HEK293T (cell line): ENCODE results near the gene LRCH4.
"Not testable (repeated sequence)": the region's sequence is repeated elsewhere in the genome, so short reads cannot be mapped to it uniquely, and the experiment has no call there.

Experiments used
- CTCF ChIA-PET: fragments of 350-600 bp; formaldehyde crosslinking; extraction: SDS; loops from one replicate; lab custom pipeline; 2021; ENCODE audit warnings: antibody characterized with exemption, inconsistent platforms; lab: Yijun Ruan, JAX
- POLR2A ChIA-PET: fragments of 350-600 bp; formaldehyde crosslinking; extraction: SDS; loops from one replicate; lab custom pipeline; 2020; ENCODE audit warnings: antibody characterized with exemption, inconsistent platforms; lab: Yijun Ruan, JAX
- DNase-seq: peaks from one replicate; pipeline ENCODE4 v3.0.0; 2012; ENCODE audit warnings: mixed read lengths; ENCODE audit errors: extremely low spot score
- ARNT ChIP-seq: fragments of 450-650 bp; IDR thresholded peaks from 2 replicates; pipeline ENCODE4 v1.6.1; 2017; ENCODE audit warnings: mild to moderate bottlenecking
- BHLHE40 ChIP-seq: fragments of 450-650 bp; IDR thresholded peaks from 2 replicates; pipeline ENCODE4 v1.6.1; 2016; ENCODE audit warnings: mild to moderate bottlenecking, moderate library complexity, borderline replicate concordance
- CTBP1 ChIP-seq: fragments of 450-650 bp; IDR thresholded peaks from 2 replicates; pipeline ENCODE4 v1.6.1; 2016; ENCODE audit warnings: borderline replicate concordance
- ELF4 ChIP-seq: fragments of 450-650 bp; IDR thresholded peaks from 2 replicates; pipeline ENCODE4 v1.6.1; 2017; ENCODE audit warnings: antibody characterized with exemption
- FOXA1 ChIP-seq: fragments of 450-650 bp; IDR thresholded peaks from 2 replicates; pipeline ENCODE4 v1.6.1; 2016; ENCODE audit warnings: mild to moderate bottlenecking
- FOXK2 ChIP-seq: fragments of 450-650 bp; IDR thresholded peaks from 2 replicates; pipeline ENCODE4 v1.6.1; 2016; ENCODE audit warnings: mild to moderate bottlenecking
- FOXM1 ChIP-seq: fragments of 450-650 bp; IDR thresholded peaks from 2 replicates; pipeline ENCODE4 v1.6.1; 2017; ENCODE audit warnings: mild to moderate bottlenecking, borderline replicate concordance
- HDGF ChIP-seq: fragments of 450-650 bp; IDR thresholded peaks from 2 replicates; pipeline ENCODE4 v1.6.1; 2017; ENCODE audit warnings: antibody characterized with exemption, borderline replicate concordance
- L3MBTL2 ChIP-seq: fragments of 450-650 bp; conservative IDR thresholded peaks from 2 replicates; pipeline ENCODE4 v1.6.1; 2016; ENCODE audit warnings: mild to moderate bottlenecking
- LEF1 ChIP-seq: fragments of 450-650 bp; IDR thresholded peaks from 2 replicates; pipeline ENCODE4 v1.6.1; 2017; ENCODE audit warnings: mild to moderate bottlenecking, borderline replicate concordance
- NFRKB ChIP-seq: fragments of 450-650 bp; IDR thresholded peaks from 2 replicates; pipeline ENCODE4 v1.6.1; 2016; ENCODE audit warnings: mild to moderate bottlenecking, moderate library complexity
- SP1 ChIP-seq: fragments of 450-650 bp; IDR thresholded peaks from 2 replicates; pipeline ENCODE4 v1.6.1; 2017
- SUZ12 ChIP-seq: fragments of 450-650 bp; IDR thresholded peaks from 2 replicates; pipeline ENCODE4 v1.6.1; 2016; ENCODE audit warnings: mild to moderate bottlenecking
- TARDBP ChIP-seq: fragments of 450-650 bp; IDR thresholded peaks from 2 replicates; pipeline ENCODE4 v1.6.1; 2016
- ZNF384 ChIP-seq: fragments of 450-650 bp; IDR thresholded peaks from 2 replicates; pipeline ENCODE4 v1.6.1; 2016
- TF ChIP-seq, protein P1 (sequence below): fragments of 450-650 bp; IDR thresholded peaks from 2 replicates; pipeline ENCODE4 v1.6.1; 2016

Gene LRCH4

DNA sequence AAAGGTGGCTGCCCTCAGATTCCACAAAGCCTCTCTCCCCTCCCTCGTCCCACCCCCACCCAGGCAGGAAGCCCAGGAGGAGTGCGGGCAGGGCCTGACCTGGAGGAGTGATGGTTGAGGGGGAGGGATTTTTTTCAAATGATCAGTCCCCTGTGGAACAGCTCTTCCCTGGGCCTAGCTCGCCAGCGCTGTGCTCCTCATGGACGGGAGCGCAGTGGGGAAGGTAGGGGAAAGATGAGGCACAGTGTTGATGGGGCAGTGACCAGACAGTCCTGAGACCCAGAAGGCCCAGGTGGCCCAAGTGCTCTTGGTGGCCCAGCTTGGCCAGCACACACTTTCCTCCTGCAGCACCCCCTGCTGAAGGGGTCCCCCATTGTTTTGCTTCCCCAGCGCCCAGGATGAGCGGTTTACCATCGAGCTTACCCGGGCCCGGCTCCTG is 20.8 kb downstream of the LRCH4 start:
- no peak for DNase-seq
- no peak for TF ChIP-seq ELF4
- no peak for TF ChIP-seq L3MBTL2
- TF ChIP-seq, protein P1, sequence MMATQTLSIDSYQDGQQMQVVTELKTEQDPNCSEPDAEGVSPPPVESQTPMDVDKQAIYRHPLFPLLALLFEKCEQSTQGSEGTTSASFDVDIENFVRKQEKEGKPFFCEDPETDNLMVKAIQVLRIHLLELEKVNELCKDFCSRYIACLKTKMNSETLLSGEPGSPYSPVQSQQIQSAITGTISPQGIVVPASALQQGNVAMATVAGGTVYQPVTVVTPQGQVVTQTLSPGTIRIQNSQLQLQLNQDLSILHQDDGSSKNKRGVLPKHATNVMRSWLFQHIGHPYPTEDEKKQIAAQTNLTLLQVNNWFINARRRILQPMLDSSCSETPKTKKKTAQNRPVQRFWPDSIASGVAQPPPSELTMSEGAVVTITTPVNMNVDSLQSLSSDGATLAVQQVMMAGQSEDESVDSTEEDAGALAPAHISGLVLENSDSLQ, result no peak
- ChIA-PET CTCF (interaction anchor here (0.7 to 1.8 kb wide), 5 partner anchors 19 to 140 kb away, joined by 3 to 8 read pairs (median 4); no protein-coding TSS in a partner anchor), POLR2A (no interaction called here)

DNA sequence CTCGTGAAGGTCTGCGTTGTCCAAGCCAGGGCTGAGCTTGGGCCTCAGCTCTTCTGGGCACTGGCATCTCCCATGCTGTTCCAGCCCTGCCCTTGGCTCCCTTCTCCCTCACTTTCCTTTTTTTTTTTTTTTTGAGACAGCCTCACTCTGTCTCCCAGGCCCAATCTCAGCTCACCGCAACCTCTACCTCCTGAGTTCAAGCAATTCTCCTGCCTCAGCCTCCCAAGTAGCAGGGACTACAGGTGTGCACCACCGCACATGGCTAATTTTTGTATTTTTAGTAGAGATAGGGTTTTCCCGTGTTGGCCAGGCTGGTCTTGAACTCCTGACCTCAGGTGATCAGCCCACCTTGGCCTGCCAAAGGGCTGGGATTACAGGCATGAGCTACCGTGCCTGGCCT is 21.5 kb downstream of the LRCH4 start:
- not testable (repeated sequence) for DNase-seq
- CTCF ChIA-PET, result interaction anchor here (0.6 to 2.1 kb wide), 8 partner anchors 9 to 134 kb away, joined by 3 to 8 read pairs (median 5); no protein-coding TSS in a partner anchor
- POLR2A ChIA-PET, result interaction anchor here (0.9 to 1.7 kb wide), 2 partner anchors 22 to 24 kb away, joined by 3 to 8 read pairs; partner anchors contain the start of gene FBXO24

DNA sequence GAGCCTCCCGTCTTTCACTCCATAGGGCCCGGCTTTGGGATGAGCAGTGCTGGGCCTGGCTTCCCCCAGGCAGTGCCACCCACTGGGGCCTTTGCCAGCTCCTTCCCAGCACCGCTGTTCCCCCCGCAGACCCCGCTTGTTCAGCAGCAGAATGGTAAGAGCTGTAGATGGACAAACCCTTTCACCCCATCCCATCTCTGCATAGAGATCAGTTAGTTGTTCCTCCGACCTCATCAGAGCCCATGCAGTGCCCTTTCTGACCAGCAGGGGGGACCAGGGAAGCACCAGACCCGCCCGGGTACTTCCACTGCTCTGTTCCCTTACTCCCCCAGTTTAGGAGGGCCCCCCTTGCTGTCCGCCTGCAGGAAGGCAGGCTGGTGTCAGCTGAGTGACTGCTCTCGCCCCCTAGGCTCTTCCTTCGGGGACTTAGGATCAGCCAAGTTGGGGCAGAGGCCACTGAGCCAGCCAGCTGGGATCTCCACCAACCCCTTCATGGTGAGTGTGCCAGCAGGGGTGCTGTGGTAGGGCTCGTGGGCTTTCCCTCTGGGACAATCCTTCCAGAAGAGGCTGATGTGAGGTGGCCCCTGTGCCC is 22.0 kb downstream of the LRCH4 start:
- CTCF ChIA-PET, result interaction anchor here (0.6 to 2.1 kb wide), 8 partner anchors 9 to 135 kb away, joined by 3 to 8 read pairs (median 5); no protein-coding TSS in a partner anchor
- DNase-seq, result peak; percentile 79
- POLR2A ChIA-PET, result interaction anchor here (0.9 to 1.7 kb wide), 2 partner anchors 23 to 25 kb away, joined by 3 to 8 read pairs; partner anchors contain the start of gene FBXO24
- TF ChIP-seq NFRKB, result no peak
- TF ChIP-seq ARNT, result no peak
- TF ChIP-seq HDGF, result no peak
- no peak for TF ChIP-seq SP1
- TF ChIP-seq FOXK2, result no peak
- TF ChIP-seq, protein P1, result no peak
- no peak for TF ChIP-seq ELF4
- no peak for TF ChIP-seq ZNF384
- no peak for TF ChIP-seq L3MBTL2
- no peak for TF ChIP-seq LEF1
- no peak for TF ChIP-seq TARDBP
- no peak for TF ChIP-seq FOXM1
- TF ChIP-seq BHLHE40, result no peak

DNA sequence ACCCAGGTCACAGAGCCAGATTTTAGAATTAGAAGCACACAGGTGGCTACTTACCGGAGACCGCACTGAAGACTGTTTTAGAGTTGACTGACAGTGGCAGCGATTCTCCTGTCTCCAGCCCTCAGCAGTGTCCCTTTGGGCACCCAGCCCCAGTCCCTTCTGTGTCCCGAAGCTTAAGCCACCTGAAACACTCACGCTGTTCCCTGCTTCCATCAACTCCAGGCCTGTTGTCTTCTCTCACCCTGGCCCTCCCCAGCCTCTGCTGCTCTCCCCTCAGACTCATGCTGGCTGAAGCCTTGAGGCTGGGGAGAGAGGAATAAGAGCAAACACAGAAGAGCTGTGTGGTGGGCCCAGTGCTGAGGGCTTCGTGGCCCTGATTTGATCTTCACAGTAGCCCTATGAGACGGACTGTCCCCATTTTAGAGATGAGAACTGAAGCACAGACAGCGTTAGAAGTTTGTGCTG is 22.8 kb downstream of the LRCH4 start:
- POLR2A ChIA-PET, result interaction anchor here (1.7 kb wide), 1 partner anchor 24 kb away, joined by 8 read pairs; the partner anchor contains the start of gene FBXO24
- CTCF ChIA-PET, result interaction anchor here (1.5 to 2.1 kb wide), 2 partner anchors 25 to 97 kb away, joined by 6 to 8 read pairs; no protein-coding TSS in a partner anchor
- TF ChIP-seq ZNF384 (no peak), FOXK2 (no peak), FOXA1 (no peak), CTBP1 (no peak), ELF4 (no peak), L3MBTL2 (no peak), SUZ12 (no peak), SP1 (no peak), LEF1 (no peak), NFRKB (no peak), TARDBP (no peak), FOXM1 (no peak), BHLHE40 (no peak), HDGF (no peak), ARNT (no peak)
- TF ChIP-seq, protein P1, result no peak
- DNase-seq, result no peak

DNA sequence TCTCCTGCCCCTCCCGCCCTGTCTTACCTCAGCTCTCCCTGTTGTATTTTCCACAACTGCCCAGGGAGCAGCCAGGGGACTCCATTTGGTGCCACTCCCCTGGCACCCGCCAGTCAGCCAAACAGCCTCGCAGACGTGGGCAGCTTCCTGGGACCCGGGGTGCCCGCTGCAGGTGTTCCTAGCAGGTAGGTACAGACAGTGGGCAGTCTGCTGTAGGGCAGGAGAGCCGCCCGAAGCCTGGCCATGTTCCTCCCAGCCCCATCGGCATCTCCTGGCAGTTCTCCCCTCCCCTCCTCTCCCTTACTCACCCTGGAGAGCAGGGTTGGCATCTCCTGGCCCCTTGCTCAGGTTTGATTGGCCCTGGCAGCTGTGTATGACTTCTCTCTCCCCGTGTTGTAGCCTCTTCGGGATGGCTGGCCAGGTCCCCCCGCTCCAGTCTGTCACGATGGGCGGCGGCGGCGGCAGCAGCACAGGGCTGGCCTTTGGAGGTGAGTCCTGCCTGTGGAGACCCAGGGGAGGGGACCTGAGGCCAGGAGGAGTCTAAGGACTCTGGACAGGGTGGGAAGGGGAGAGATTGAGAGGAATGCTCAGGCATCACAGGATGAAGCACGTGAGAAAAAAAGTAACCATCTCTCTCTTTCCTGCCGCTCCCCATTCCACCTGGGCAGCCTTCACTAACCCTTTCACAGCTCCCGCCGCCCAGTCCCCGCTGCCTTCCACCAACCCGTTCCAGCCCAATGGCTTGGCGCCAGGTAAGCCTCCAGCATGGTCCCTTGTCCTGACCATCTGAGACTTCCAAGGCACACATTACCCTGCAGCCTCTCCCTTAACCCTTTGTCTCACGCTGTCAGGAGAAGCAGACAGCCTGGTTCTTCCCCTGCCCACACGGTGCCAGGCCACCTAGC is 23.5 kb downstream of the LRCH4 start:
- no peak for DNase-seq
- CTCF ChIA-PET, result interaction anchor here (0.6 to 2.1 kb wide), 3 partner anchors 24 to 97 kb away, joined by 3 to 8 read pairs (median 3); partner anchors contain the start of gene AGFG2
- TF ChIP-seq L3MBTL2, result no peak
- TF ChIP-seq FOXM1, result no peak
- TF ChIP-seq BHLHE40, result no peak
- TF ChIP-seq, protein P1, result no peak
- TF ChIP-seq FOXA1, result no peak
- no peak for TF ChIP-seq ELF4
- no peak for TF ChIP-seq CTBP1
- no peak for TF ChIP-seq ARNT
- no peak for TF ChIP-seq SP1
- TF ChIP-seq NFRKB, result no peak
- TF ChIP-seq FOXK2, result no peak
- TF ChIP-seq SUZ12, result no peak
- no peak for TF ChIP-seq TARDBP
- no peak for TF ChIP-seq HDGF
- no peak for TF ChIP-seq LEF1
- TF ChIP-seq ZNF384, result no peak
- POLR2A ChIA-PET, result interaction anchor here (1.0 kb wide), 1 partner anchor 130 kb away, joined by 3 read pairs; no protein-coding TSS in a partner anchor
